Effector memory CD4-positive, alpha-beta T cell (primary cell): ENCODE measurements around the gene ARID5B.
"Not testable (repeated sequence)": the region's sequence is repeated elsewhere in the genome, so short reads cannot be mapped to it uniquely, and the experiment has no call there.

ENCODE experiments used
- DNase-seq, 3 donors: peaks; one replicate each; pipeline ENCODE4 v3.0.0-alpha.2; 2020
- H3K27ac ChIP-seq: 2 replicates; pipeline ENCODE4 v1.7.0; 2013; ENCODE audit warnings: mild to moderate bottlenecking, low read length, moderate library complexity; ENCODE audit not compliant: insufficient read depth, poor library complexity, severe bottlenecking
- H3K27me3 ChIP-seq: replicated peaks from 2 replicates; pipeline ENCODE4 v1.7.0; 2013; ENCODE audit warnings: mild to moderate bottlenecking, low read length; ENCODE audit not compliant: insufficient read depth, control insufficient read depth, poor library complexity, severe bottlenecking
- H3K36me3 ChIP-seq: 2 replicates; pipeline ENCODE4 v1.7.0; 2013; ENCODE audit warnings: mild to moderate bottlenecking, low read length, moderate library complexity; ENCODE audit not compliant: control insufficient read depth, insufficient read depth
- H3K4me1 ChIP-seq: 2 replicates; pipeline ENCODE4 v1.7.0; 2013; ENCODE audit warnings: low read length, mild to moderate bottlenecking; ENCODE audit not compliant: control insufficient read depth, insufficient read depth, poor library complexity, severe bottlenecking
- H3K4me3 ChIP-seq: 2 replicates; pipeline ENCODE4 v1.7.0; 2013; ENCODE audit warnings: low read length, low read depth, mild to moderate bottlenecking; ENCODE audit not compliant: insufficient read depth, poor library complexity, severe bottlenecking
- H3K9me3 ChIP-seq: 2 replicates; pipeline ENCODE4 v1.7.0; 2013; ENCODE audit warnings: mild to moderate bottlenecking, low read length, moderate library complexity; ENCODE audit not compliant: control insufficient read depth

The ARID5B gene

DNA sequence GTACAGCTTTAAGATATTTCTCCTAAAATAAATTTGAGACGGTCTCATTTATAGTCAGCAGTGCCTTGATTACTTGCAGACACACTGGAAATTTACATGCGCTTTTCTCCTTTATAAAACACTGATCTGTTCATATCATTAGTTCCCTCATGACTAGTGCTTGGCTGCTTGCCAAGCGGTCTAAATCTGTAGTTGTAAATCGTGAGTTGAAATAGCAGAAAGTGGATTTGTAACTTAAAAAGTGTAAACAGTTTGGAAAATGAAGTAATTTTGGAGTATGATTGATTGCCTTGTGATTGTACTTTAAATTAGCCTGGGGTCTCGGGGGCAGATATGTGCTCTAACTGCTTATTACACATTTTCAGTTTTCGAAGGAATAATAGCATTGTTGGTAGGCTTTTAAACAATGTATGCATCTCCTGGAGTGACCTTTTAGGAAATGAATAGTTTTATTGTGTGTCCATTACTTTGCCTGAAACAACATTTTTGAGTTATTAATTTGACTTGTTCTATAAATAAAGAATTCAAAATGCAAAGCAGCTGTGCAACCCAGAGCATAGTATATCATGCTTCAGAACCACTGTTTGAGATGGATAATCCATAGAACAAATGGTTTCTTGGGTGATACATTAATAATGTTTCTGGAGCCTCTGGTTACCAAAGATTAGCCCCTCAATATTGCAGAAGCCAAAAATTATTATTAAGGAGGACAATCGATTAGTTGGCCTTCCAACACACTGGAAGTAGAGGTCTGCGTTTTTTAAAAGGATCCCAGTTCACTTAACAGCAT lies 73.3 kb downstream of the ARID5B start:
- H3K9me3 ChIP-seq = no peaks in the 10 kb centered on the region
- peaks cover 2% of the 10 kb centered on the region for H3K4me1 ChIP-seq
- H3K27me3 ChIP-seq = no peaks in the 10 kb centered on the region
- H3K36me3 ChIP-seq = no peaks in the 10 kb centered on the region
- no peak overlapping the region for H3K27ac ChIP-seq
- no peak for DNase-seq
- H3K4me3 ChIP-seq = no peak overlapping the region

- Histone ChIP-seq H3K36me3 (no peaks in the 10 kb centered on the region), H3K27me3 (no peaks in the 10 kb centered on the region), H3K4me1 (no peaks in the 10 kb centered on the region), H3K27ac (no peak overlapping the region), H3K4me3 (no peak overlapping the region), H3K9me3 (no peaks in the 10 kb centered on the region)
- no peak for DNase-seq
Observed at GRCh38 chr10:61975391-61975932, 74.0 kb downstream of the ARID5B start.

- H3K27me3 ChIP-seq, H3K36me3 ChIP-seq, H3K27ac ChIP-seq, DNase-seq, H3K4me3 ChIP-seq, H3K4me1 ChIP-seq, H3K9me3 ChIP-seq: not testable (repeated sequence)
Observed at GRCh38 chr10:61976951-61977721, 75.6 kb downstream of the ARID5B start.

DNA sequence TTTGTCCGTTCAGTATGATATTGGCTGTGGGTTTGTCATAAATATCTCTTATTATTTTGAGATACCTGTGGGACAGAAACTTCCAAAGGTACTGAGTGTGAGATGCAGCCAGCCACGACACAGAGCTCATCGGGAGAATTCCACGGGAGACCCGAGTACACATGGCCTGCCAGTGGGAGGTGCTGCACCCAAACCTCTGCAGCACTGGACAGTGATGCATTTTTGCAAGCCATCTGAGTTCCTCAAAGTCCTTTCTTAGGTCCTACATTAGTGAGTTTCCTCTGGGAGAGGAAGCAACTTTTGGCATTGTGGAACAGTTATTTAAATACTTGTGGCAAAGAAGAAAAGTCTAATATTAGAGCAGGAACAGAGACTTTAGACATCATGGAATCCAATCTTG lies 77.5 kb downstream of the ARID5B start:
- no peak for DNase-seq
- H3K27ac ChIP-seq = no peak overlapping the region
- no peaks in the 10 kb centered on the region for H3K9me3 ChIP-seq
- H3K36me3 ChIP-seq = no peaks in the 10 kb centered on the region
- no peak overlapping the region for H3K4me3 ChIP-seq
- H3K27me3 ChIP-seq = no peaks in the 10 kb centered on the region
- no peaks in the 10 kb centered on the region for H3K4me1 ChIP-seq

DNA sequence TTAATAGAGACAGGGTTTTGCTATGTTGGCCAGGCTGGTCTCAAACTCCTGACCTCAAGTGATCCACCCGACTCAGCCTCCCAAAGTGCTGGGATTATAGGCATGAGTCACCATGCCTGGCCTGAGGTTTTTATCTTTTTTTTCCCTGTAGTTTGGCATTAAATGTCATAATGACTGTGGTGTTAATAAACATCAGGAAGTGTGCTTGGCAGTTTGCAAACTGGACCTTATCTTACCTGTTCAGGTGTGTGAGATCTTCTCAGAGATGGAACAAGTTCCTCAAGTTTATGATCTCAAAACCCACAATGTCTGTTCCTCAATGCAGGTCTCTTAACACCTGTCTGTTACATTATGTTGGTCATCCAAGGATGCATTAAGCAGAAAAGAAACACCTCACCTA lies 80.0 kb downstream of the ARID5B start:
- Histone ChIP-seq H3K27me3 (no peaks in the 10 kb centered on the region), H3K4me1 (no peaks in the 10 kb centered on the region), H3K4me3 (no peak overlapping the region), H3K36me3 (no peaks in the 10 kb centered on the region), H3K27ac (no peak overlapping the region), H3K9me3 (no peaks in the 10 kb centered on the region)
- no peak for DNase-seq

DNA sequence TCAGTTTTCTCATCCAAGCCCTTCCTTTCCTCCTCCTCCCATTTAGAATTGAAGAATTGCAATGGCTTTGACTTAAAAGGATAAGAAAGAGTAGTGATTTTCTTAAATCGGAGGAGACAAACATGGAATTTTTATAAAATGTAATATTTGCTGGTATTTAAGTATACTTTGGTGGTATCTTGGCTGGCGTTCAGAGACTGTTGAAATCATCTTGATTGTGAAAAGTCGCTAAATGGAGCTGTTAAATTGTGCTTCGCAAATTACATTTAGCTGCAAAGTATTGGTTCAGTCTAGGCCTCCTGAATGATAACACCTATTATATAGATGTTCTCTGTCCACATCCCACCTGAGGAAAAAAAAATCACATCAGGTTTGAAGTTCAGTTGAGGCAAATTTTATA lies 81.8 kb downstream of the ARID5B start:
- H3K9me3 ChIP-seq = no peaks in the 10 kb centered on the region
- H3K36me3 ChIP-seq = no peaks in the 10 kb centered on the region
- H3K4me3 ChIP-seq = no peak overlapping the region
- no peak for DNase-seq
- peaks cover 9% of the 10 kb centered on the region for H3K4me1 ChIP-seq
- no peak overlapping the region for H3K27ac ChIP-seq
- no peaks in the 10 kb centered on the region for H3K27me3 ChIP-seq

GRCh38 chr10:61984803-61985418 lies 83.4 kb downstream of the ARID5B start:
- H3K27me3 ChIP-seq = no peaks in the 10 kb centered on the region
- H3K4me1 ChIP-seq = peaks cover 9% of the 10 kb centered on the region
- H3K4me3 ChIP-seq = no peak overlapping the region
- no peaks in the 10 kb centered on the region for H3K9me3 ChIP-seq
- DNase-seq = no peak
- H3K36me3 ChIP-seq = no peaks in the 10 kb centered on the region
- no peak overlapping the region for H3K27ac ChIP-seq

- Histone ChIP-seq H3K27ac (no peak overlapping the region), H3K36me3 (no peaks in the 10 kb centered on the region), H3K9me3 (no peaks in the 10 kb centered on the region), H3K4me1 (peaks cover 9% of the 10 kb centered on the region), H3K4me3 (no peak overlapping the region), H3K27me3 (no peaks in the 10 kb centered on the region)
- DNase-seq = no peak
Observed at GRCh38 chr10:61985715-61986114, 84.2 kb downstream of the ARID5B start.

GRCh38 chr10:61986382-61986781 lies 84.9 kb downstream of the ARID5B start:
- no peak overlapping the region for H3K4me3 ChIP-seq
- H3K36me3 ChIP-seq = no peaks in the 10 kb centered on the region
- no peak overlapping the region for H3K27ac ChIP-seq
- no peaks in the 10 kb centered on the region for H3K27me3 ChIP-seq
- DNase-seq = no peak
- H3K9me3 ChIP-seq = no peaks in the 10 kb centered on the region
- peaks cover 9% of the 10 kb centered on the region for H3K4me1 ChIP-seq
